ENCODE results near the gene CCP110. TPM values are rescaled to one million over a fixed set of nuclear protein-coding genes. Genes with fewer than 3 reads are reported as not detected.
A peak's percentile ranks its signal among the peaks of the same experiment; 100 is the strongest.

CCP110 gene
- total RNA-seq, 1 experiment from 2014 or later, result 21.6 TPM

DNA sequence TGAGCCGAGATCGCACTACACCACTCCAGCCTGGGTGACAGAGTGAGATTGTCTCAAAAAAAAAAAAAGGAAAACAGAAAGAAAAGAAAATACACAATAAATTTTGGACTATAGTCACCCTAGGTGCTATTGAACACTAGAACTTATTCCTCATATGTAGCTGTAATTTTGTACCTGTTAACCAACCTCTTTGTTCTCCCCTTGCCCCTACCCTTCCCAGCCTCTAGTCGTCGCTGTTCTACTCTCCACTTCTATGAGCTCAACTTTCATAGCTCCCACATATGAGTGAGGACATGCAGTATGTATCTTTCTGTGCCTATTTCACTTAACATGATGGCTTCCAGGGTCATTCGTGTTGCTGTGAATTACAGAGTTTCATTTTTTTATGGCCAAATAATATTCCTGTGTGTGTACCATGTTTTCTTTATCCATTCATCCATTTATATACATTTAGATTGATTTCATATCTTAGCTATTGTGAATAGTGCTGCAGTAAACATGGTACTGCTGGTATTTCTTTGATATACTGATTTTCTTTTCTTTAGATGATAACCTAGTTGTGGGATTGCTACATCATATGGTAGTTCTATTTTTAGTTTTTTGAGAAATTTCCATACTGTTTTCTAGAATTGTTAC lies 60.0 kb downstream of the CCP110 start:
- Mint-ChIP-seq H3K36me3 (ENCODE audit: insufficient read depth in 1 of 3, low read depth in 3 of 3) (peaks cover 44 to 62% (median 55%) of the 10 kb centered on the region in 3 experiments), H3K27me3 (ENCODE audit: low read depth) (no peaks in the 10 kb centered on the region), H3K4me3 (no peak overlapping the region), H3K27ac (no peak overlapping the region), H3K4me1 (no peaks in the 10 kb centered on the region), H3K9me3 (peaks cover 7 to 8% of the 10 kb centered on the region in 2 experiments)
- no peak overlapping the region for H2BK5ac ChIP-seq (ENCODE audit: insufficient read length, low read length)
- no peaks in the 10 kb centered on the region for H3K4me1 ChIP-seq (ENCODE audit: insufficient read depth, low read length)
- no peak overlapping the region for H3K4me2 ChIP-seq (ENCODE audit: insufficient read depth, insufficient read length, low read length)
- no CpG with 5 or more reads among the region's 5 CpGs for WGBS (ENCODE audit: extremely low coverage, insufficient read length, low lambda C conversion rate)
- TF ChIP-seq, protein P1, sequence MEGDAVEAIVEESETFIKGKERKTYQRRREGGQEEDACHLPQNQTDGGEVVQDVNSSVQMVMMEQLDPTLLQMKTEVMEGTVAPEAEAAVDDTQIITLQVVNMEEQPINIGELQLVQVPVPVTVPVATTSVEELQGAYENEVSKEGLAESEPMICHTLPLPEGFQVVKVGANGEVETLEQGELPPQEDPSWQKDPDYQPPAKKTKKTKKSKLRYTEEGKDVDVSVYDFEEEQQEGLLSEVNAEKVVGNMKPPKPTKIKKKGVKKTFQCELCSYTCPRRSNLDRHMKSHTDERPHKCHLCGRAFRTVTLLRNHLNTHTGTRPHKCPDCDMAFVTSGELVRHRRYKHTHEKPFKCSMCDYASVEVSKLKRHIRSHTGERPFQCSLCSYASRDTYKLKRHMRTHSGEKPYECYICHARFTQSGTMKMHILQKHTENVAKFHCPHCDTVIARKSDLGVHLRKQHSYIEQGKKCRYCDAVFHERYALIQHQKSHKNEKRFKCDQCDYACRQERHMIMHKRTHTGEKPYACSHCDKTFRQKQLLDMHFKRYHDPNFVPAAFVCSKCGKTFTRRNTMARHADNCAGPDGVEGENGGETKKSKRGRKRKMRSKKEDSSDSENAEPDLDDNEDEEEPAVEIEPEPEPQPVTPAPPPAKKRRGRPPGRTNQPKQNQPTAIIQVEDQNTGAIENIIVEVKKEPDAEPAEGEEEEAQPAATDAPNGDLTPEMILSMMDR (conservative IDR thresholded peaks at IDR 0.05), result peak; percentile 95
- H3K18ac ChIP-seq (ENCODE audit: insufficient read length, low read depth, low read length), result no peak overlapping the region
- H4K91ac ChIP-seq (ENCODE audit: insufficient read length, low read depth, low read length), result no peak overlapping the region
- H3K9me3 ChIP-seq (ENCODE audit: control insufficient read depth, low read depth, low read length), result no peaks in the 10 kb centered on the region
- no peak overlapping the region for H3K9ac ChIP-seq (ENCODE audit: extremely low read depth, insufficient read length, low read length)
- H4K8ac ChIP-seq (replicated peaks; ENCODE audit: insufficient read length, low read depth, low read length), result no peak overlapping the region
- no peak overlapping the region for H2BK12ac ChIP-seq (ENCODE audit: insufficient read length, low read depth, low read length)
- H3K79me1 ChIP-seq (ENCODE audit: insufficient read depth, low read depth, low read length, poor library complexity, severe bottlenecking), result no peaks in the 10 kb centered on the region
- H2AK5ac ChIP-seq (ENCODE audit: insufficient read length, low read length), result no peak overlapping the region
- H3T11ph ChIP-seq (ENCODE audit: low read length), result no peak overlapping the region
- H2BK15ac ChIP-seq (ENCODE audit: low read depth, low read length), result no peak overlapping the region
- no peak overlapping the region for H3K4ac ChIP-seq (ENCODE audit: low read depth, low read length)
- no peaks in the 10 kb centered on the region for H3K27me3 ChIP-seq (ENCODE audit: insufficient read depth, low read length)
- no peaks in the 10 kb centered on the region for H3K79me2 ChIP-seq (ENCODE audit: insufficient read depth, low read length)
- H2BK120ac ChIP-seq (ENCODE audit: low read depth, low read length, poor library complexity, severe bottlenecking), result no peak overlapping the region
- no peak overlapping the region for H2BK20ac ChIP-seq (ENCODE audit: low read depth, low read length, poor library complexity, severe bottlenecking)
- H3K14ac ChIP-seq (ENCODE audit: insufficient read depth, low read length), result no peak overlapping the region
- no peaks in the 10 kb centered on the region for H4K20me1 ChIP-seq (ENCODE audit: control insufficient read depth, insufficient read depth, insufficient read length)
- H3K27ac ChIP-seq (ENCODE audit: insufficient read length, low read depth, low read length), result no peak overlapping the region
- H2AFZ ChIP-seq (ENCODE audit: low read length), result no peak overlapping the region
- no peak for DNase-seq
- H3K23ac ChIP-seq (ENCODE audit: insufficient read length, low read depth, low read length), result no peak overlapping the region
- H3K23me2 ChIP-seq (ENCODE audit: insufficient read length, low read depth, low read length, poor library complexity, severe bottlenecking), result no peaks in the 10 kb centered on the region
- H3K56ac ChIP-seq (ENCODE audit: insufficient read length, low read depth, low read length), result no peak overlapping the region
- H4K5ac ChIP-seq (ENCODE audit: insufficient read length, low read depth, low read length), result no peak overlapping the region

Measured in H9 (cell line).